ENCODE results near the gene ADAMTS10.

DNA sequence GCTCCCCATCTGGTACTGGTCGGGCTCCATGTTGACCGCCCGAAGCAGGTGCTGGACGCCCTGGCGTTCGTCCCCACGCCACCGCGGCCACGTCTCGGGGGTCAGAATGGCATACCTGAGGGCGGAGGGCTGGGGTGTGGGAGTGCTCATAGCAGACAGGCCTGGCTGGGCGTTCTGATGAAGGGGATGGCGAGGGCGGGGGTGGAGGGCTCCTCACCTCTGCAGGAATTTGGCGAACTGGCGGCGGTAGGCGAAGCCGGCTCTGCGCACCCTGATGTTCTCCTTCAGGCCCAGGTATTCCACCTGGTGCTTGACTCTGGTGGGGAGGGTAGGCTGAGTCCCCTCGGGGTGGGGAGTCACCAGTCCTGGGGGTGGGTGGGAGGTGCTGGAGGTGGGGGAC, 74.2 kb downstream of the ADAMTS10 start:
- TF ChIP-seq, protein P1, sequence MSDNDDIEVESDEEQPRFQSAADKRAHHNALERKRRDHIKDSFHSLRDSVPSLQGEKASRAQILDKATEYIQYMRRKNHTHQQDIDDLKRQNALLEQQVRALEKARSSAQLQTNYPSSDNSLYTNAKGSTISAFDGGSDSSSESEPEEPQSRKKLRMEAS (IDR thresholded peaks at IDR 0.05), result no peak
- TF ChIP-seq CTCF (IDR thresholded peaks at IDR 0.05; ENCODE audit: control extremely low read depth in 1 of 3, insufficient read depth in 1 of 3, low read depth in 1 of 3, low read length in 3 of 3) (no peak), MAFK (IDR thresholded peaks at IDR 0.05; ENCODE audit: low read depth, low read length) (no peak), TAF1 (IDR thresholded peaks at IDR 0.05; ENCODE audit: low read depth, low read length) (no peak), EZH2 (IDR thresholded peaks at IDR 0.05; ENCODE audit: low read depth, low read length, severe bottlenecking) (no peak)
- TF ChIP-seq, protein P2, sequence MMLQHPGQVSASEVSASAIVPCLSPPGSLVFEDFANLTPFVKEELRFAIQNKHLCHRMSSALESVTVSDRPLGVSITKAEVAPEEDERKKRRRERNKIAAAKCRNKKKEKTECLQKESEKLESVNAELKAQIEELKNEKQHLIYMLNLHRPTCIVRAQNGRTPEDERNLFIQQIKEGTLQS (IDR thresholded peaks at IDR 0.05; ENCODE audit: insufficient read depth, low read depth, low read length), result no peak
